Retina (tissue), 1 donor: Measurements from ENCODE around the gene MRPS27.

ENCODE experiments used
- DNase-seq: peaks from one replicate; pipeline ENCODE4 v3.0.0-alpha.2; 2016

MRPS27 gene

DNA sequence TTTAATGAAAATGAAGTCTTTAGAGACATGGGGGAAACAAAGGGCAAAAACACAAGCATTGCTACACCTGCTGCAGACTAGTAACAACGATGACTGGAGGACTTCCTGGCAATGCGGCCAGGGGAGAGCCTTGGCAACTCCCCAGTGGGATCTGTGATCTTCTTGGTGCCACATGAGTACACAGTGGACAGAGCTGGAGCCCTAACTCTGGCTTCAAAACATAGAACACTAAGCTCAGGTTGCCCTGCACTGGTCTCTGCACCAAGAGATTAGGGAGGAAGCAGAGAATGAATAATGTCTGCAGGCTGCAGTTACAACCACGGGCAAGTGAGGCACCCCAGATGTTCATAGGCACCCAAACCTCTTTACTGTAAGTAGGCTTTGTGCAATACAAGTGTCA is 91.1 kb downstream of the MRPS27 start:
- no peak for DNase-seq

DNA sequence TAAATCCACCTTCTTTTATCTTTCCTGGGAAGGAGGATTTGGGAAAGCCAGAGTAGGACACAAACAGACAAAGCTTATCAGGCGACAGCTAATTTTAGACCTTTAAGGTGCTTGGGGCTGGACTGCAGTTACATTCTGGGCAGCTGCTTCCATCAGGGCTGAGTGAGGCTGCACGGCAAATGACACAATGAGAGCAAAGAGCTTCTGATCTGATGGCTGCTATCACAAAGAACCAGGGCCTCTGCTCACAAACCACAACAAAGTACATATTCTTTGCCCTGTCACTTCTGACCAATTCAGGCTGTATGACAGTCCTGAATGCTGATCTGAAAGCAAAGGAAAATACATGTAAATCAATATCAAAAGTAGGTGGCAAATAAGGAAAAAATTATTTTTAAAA is 93.1 kb downstream of the MRPS27 start:
- no peak for DNase-seq

DNA sequence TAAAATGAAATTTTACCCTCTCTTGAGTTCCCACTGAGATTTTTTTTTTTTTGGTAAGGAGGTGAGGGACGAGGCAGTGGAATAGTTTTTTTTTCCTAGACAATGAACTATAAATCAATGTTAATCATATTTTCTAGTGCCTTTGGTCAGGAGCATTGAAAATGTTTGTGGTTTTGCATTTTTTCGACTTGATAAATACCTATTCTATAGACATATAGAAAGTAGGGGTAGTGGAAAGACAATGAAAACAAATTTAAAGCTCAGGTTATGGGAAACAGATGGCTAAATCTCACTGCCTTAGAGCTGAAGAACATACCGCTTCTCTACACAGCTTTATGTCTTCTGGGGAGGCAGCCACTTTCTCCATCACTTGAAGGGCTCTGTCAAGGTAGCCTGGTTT is 94.3 kb downstream of the MRPS27 start:
- no peak for DNase-seq

DNA sequence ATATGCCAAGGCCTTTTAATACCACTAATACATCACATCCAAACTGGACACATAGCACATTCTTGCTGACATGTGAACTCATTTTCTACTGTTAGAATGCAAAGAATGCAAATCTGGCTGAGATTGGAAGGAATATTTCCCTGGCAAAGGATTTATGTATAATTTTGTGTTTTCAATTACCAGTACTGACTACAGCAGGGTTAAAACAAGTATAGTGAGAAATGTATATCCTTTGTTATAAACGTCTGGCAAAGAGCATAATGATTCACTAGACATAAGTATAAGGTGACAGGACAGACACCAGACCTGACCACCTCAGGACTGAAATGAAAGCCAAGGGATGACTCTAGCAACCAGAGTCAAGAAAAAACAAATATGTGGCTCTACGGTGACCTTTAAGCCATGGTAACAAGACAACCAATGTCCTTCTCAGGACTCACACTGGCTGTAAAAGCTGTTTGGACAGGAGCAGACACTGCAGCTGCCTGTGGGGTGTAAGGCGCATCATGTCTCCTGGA is 95.0 kb downstream of the MRPS27 start:
- DNase-seq: no peak

DNA sequence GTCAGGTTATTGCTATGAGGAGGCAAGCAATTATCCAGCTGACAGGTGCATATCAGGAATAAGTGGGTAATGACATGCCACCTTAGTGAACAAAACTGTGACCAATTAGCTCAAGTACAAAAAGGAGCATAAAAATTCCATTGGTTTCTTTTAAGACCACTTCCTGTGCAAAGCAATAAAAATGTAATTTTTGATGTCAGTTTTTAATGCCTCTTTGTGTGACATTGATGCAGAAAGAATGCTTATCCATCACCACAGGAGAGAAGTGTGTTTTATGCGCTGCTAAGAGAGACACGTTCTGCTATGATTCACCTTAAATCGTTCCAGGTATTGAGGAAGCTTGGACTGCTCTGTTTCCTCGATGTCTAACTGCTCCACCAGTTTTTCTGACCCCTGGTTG is 96.7 kb downstream of the MRPS27 start:
- DNase-seq: no peak

DNA sequence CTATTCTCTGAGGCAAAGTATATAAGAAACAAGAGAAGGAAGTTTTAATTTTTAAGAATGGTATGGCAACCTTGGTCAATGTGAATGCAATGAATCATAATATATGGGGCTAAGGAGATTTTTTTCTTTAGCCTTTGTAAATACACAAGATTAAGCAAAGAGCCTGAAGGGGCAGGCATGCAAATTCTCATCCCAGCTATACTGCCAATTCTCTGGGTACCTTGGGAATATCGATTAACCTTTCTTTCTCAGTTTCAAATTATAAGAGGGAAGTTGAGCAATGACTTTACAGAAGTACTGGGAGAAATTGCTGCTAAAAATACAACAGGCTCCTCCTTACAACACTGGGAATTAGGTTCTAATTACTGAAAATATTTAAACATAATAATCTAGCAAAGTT is 97.5 kb downstream of the MRPS27 start:
- DNase-seq: no peak

DNA sequence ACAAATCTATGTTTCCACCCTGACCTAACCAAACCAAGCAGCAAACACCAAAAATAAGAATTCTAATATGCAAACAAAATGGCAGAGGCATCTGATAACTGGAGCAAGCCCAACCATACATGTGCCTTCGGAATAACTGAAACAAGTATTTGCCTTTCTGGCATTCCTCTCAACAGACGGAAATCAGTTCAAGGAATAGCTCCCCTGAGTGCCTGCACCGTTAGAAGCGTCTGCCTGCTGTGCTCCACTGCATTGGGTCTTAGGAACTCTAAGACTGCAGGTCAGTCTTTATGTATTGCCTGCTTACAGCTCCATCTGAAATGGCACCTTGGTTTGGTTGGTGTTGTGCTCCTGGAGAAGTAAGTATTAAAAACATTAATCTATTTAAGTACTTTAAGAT is 98.5 kb downstream of the MRPS27 start:
- no peak for DNase-seq

DNA sequence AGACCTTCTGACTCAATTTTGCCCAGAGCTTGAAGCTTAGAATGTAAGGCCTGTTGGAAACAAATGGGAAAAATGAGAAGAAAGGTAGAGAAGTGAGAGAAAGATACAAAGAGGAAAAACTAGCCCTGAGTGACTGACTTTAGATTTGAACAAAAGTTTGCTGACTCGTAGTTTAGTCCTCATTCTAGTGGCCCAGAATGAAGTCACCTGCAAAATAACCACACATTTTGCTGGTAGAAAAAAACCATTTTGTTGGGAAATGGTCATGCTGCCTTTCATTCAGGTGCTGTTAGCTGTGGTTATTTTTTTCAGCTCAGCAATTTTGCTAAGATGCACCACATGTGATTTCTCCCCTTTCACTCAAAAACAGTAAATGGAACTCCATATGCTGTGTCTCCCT is 98.9 kb downstream of the MRPS27 start:
- DNase-seq: no peak

DNA sequence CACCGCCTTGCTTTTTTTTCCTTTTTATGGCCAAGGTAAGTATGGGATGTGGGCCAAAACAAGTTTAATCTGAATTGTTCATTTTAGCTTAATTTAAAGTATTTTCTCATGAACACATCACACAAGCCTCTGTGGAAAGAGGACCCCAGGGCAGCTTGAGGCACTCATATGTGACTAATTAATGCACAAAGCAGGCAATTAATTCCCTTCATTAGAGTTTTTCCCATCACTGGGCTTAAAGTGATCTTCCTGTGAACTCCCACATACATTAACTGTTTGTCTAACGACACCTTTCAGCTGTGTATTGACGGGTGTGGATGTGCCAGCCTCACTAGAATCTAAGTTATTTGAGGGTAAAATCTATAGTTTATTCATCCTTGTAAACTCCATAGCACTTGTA is 103.3 kb downstream of the MRPS27 start:
- peak; percentile 63 for DNase-seq

DNA sequence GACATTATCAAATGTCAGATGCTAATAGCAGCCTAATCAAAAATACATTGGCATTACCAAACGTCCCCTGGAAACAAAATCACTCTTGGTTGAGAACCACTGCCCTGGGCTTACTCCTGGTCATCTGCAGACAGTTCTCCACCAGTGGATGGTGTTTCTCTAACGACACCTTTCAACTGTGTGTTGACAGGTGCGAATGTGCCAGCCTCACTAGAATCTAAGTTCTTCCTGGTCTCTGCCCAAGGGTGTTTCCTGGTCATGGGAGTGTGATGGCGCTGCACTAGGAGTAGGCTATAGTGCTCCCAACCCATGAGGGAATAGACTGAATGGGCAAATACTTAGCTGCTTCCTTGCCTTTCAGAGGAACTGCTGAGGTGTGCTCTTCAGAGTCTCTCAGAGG is 105.9 kb downstream of the MRPS27 start:
- DNase-seq: no peak

DNA sequence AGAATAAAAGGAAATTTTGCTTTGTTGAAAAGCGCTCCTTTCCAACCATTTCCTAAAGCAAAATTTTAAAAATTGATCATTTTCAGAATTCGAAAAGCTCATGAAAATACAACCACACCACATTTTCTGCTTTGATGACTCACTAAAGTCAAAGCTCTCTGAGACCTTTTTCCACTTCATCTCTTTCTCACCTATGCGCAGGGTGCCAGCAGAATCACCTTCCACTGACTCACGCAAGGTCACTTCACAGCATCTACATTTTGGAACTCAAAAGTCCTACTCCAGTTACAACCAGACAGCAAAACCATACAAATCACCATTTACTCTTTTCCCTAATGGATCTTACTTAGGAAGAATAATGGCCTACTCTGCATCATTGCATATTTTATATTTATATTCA is 106.6 kb downstream of the MRPS27 start:
- no peak for DNase-seq

DNA sequence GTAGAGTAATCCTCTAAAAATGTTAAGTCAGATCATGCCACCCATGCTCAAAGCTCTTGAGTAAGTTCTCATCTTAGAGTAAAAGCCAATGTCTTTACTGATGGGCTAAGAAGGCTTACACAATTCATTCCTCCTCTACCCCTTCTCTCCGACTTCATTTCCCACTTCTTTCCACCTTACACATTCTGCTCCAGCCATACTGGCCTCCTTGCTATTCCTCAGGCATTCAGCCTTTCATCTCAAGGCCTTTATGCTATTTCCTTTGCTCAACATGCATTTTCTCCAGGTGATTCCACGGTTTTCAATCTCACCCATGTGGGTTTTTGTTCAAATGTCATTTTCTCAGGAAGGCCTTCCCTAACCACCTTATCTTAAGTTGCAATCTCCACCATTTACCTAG is 107.9 kb downstream of the MRPS27 start:
- no peak for DNase-seq

DNA sequence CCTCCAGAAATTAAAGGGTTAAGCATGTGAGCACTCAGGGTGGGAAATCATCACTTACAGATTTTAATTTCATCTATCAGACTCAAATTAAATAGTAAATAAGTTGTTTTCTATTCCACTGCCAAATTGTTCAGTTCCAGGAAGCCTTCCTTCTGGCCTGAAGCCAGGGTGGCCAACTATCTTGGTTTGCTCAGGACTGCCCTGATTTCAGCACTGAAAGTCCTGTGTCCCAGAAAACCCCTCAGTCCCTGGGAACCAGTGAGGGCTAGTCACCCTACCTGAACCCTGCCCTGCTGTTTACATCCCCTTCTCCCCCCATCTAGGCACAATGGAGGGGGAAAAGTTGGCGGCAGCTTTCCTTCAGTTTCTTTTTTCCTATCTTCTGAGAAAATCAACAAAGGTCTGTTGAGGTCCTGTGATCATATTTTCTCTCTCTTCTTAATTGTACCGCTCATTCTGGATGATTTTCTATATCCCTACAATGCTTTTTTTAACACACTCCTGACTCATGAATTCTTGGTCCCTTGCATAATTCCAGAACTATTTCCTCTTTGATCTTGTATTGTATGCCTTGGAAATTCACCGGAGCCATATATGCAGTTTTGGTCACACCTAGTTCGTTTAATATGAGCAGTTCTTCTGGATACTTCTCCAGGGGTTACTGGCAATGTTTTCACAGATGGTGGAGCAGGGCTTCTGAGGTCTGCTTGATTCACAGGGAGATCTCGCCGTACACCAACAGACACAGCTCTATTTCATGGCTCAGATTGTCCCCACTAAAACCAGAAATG is 109.0 kb downstream of the MRPS27 start:
- no peak for DNase-seq

DNA sequence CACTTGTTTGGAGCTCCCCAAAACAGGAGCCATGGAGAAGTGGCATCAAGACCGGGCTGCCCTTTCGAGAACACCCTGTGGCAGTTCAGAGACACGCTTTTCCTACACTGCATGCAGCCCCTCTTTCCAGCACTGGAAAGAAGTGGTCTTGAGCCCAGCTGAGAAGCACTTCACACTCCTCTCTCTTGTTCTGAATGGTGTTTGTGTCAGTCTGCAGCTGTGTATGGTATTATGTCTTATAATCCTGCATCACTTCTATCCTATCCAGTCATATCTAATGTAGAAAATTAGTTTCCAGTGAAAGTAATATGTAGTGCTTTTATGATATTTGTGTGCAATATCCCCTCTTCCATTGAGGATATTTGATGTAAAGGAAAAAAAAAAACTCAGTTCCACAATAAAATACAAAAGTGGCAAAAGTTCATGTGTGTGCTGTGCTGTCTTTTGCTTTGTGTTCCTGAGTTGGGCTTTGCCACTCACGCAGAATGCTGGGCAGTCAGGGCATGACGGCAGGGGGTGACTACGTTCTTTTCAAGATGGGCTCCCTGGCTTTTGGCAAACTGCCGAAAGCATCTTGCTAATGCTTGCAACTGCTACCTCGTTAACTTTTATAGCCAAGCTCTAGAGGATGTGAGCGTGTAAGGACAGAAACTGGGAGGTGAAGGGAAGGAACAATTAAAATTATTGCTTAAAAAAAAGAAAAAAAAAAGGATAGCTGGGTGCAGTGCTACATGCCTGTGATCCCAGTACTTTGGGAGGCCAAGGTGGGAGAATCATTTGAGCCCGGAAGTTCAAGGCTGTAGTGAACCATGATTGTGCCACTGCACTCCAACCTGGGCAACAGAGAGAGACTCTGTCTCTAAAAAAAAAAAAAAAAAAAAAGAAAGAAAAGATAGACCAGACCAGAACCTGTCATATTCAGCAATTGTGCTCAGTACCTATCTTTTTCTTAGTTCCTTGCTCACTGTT is 110.6 kb downstream of the MRPS27 start:
- no peak for DNase-seq

DNA sequence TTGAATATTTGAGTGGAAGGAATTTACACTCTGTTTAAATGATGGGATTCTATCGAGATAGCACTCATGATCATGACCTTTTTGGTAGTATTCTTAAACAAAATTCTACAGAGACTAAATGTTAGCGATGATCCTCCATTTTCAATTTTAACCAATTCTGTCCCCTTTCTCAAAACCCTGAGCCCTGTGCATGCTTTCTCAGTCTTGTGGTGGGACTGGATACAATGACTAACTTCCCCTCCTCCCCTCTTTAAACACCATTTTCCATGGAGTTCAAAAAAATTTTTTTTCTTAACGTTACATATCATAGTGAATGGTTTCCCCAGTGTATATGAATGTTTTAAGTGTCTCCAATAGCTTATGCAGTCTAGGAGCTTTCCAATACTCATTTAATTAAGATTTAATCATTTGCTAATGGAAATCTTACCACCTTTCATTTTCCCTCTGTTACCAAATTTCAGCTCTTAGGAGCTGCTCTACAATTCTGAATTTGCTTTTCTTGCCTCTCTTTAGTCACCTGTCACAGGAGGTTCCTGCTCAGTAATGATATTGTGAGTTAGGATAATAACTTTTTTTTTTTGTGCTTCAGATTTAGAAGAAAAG is 111.6 kb downstream of the MRPS27 start:
- DNase-seq: no peak

DNA sequence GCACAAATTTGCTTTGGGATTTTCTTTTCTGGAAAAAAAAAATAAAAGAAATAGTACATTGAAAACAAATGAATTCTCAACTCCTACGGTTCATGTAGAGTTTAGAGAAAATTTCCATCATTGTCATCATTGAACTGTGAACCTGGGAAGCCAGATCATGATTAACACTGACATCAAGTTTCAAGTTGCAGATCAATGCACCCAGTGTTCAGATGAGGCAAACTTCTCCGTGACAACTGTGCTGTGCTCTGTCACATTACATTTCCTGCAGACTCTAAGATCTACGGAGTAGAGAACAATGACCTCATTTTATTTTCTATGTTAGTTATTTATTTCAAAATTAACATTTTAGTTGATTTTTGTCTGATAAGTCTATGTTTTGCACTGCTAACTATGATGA is 113.0 kb downstream of the MRPS27 start:
- no peak for DNase-seq

DNA sequence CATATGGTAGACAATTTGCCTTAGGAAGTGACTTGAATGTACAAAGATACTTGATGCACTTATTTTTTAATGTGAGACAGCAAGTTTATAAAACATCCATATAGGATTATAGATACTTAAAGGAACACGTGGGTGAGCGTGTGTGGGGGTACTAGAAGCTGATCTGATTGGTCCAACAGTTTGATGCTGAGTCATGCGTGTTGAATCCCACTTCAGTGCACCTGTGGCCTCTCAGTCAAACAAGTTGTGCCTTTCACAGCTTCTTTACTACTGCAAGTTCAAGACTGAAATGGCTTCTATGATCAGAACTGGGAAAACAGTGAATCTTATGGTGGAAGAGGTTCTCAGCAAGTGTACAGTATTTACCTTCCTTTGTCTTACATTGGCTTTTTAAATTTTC is 113.9 kb downstream of the MRPS27 start:
- DNase-seq: no peak

DNA sequence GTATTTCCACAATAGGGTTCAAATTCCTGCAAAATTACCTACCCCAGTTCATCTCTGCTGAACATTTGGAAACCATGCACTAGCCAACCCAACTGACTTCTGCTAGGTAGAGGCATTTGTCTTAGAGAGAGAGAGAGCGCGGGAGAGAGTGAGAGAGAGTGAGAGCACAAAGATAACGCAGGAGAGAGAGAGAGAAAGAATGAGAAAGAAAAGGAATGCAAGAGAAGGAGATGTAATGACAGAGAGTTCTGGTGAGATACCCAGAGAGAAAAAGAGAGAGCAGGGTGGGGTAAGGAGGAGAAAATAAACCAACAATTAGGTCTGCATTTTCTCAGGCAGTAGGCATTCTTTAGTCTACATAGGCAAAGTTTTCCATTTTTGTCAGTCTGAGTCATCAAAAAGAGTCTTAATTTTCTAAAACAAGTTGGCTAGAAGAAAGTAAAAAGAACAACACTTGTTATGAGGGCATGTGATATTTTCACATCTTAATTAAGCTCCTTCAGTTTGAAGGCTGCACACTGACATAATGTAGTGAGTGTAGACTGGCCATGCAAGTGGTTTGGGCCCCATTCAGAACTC is 114.5 kb downstream of the MRPS27 start:
- DNase-seq: no peak

DNA sequence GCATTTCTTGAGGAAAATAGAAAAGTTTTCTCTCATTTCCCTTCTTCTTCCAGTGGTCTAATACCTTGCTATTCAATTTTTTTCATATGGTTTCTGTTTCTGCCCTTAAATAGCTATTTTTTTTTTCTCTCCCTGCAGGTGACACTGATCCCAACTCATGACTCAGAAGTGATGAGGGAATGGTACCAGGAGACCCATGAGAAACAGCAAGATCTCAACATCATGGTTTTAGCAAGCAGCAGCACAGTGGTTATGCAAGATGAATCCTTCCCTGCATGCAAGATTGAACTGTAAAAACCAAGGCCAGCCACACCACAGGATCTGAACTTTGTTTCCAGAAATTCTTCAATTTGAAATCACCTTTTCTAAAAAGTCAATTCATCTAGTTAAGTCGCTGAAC is 115.1 kb downstream of the MRPS27 start:
- DNase-seq: no peak

DNA sequence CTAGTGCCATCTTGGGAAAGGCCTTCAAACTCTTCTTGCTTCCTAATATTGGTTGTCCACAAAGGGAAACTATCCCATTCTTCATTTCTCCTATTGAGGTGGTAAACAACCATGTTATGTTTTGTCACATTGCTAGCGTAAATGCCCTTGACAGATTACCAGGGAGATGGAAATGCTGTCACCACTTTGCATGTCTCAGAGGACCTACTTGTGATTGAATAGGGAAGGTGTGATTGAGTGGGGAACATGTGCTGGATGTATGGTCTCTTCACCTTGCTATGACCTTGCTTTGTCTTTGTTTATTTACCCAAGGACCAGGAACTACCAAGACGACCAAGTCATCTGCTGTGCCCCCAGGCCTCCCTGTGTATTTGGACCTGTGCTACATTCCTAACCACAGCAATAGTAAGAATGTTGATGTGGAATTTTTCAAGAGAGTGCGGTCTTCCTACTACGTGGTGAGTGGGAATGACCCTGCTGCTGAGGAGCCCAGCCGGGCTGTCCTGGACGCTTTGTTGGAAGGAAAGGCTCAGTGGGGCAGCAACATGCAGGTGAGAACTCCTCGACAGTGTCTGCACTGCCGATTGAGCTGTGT is 116.7 kb downstream of the MRPS27 start:
- no peak for DNase-seq

DNA sequence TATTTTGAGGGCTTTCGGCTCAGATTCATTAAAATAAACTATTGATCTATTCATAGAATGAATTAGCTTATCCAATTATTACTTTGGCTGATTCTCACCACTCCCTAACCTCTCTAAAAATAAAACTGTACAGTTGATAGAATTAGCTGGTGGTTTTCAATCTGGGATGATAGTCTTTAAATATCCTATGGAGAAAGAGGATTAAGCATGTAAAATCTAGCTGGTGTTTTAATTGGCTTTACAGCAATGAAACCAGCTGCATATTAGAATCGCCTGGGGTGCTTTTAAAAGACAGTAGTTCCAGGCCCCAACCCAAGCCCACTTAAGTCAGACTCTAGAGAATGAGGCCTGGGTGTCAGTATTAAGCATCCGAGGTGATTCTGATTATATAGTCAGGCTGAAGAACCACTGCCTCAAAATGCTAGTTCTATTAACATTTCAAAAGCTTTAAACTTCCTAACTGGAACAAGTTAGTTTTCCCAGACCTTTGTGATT is 117.7 kb downstream of the MRPS27 start:
- no peak for DNase-seq

DNA sequence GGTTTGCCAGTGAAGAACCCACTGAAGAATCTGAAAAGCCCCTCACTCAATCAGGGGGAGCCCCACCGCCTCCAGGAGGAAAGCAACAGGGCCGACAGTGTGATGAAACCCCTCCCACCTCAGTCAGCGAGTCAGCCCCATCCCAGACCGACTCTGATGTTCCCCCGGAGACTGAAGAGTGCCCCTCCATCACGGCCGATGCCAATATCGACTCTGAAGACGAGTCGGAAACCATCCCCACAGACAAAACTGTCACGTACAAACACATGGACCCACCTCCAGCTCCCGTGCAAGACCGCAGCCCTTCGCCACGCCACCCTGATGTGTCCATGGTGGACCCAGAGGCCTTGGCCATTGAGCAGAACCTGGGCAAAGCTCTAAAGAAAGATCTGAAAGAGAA is 120.4 kb downstream of the MRPS27 start:
- DNase-seq: no peak

DNA sequence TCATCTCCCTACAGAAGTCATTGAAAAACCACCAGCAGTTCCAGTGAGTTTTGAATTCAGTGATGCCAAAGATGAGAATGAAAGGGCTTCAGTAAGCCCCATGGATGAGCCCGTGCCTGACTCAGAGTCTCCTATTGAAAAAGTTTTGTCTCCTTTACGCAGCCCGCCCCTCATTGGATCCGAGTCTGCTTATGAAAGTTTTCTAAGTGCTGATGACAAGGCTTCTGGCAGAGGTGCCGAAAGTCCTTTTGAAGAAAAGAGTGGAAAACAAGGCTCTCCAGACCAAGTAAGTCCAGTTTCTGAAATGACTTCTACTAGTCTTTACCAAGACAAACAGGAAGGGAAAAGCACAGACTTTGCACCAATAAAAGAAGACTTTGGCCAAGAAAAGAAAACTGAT is 122.6 kb downstream of the MRPS27 start:
- DNase-seq: no peak
